GM20431 (cell line): ENCODE data around the gene IDH3B.

Source experiments
- in situ Hi-C: fragments of 300-500 bp; cut with MseI, MboI; formaldehyde crosslinking; loops from one replicate; pipeline ENCODE4 v1.15.0; 2020; ENCODE audit warnings: low sequenced_read_pairs; ENCODE audit not compliant: unreplicated experiment

Gene IDH3B

DNA sequence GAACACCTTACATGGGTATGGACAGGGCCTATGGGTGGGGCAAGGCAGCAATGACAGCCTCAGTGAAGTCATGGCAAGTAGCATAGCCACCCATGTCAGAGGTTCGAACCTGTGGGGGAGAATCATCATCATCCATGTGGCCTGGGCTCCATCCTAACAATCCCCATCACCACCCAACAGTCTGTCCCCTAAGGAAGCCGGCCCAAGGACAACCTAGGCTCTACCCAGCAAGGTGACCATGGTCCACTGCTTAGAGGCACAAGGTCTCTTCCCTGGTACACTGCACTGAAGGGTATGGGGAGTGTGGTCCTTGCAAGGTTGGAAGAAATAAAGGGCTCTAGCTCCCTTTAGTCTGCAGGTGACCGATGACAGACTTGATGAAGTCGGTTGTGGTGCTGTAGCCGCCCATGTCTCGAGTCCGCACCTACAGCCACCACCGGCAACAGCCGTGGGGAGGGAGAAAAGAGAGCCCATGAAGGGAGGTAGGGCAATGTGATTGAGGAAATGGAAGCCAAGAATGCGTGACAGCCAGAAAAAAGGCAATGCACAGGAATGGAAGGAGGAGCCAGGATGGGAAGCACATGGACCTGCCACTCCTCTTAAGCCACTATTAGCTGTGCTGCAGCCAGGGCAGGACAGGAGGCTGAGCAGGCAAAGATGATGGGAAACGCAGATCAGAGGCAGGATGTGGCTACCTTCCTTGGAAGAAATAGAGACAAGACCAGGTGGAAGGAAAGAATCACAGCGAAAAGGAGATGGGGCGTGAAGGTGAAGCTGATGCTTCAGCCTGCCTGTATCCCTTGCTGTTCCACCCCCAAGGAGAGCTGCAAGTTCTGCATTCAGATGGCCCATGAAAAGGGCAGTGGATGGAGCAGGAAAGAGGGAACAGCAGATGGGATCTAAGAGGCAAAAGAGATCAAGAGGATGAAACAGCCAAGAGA lies 5.3 kb downstream of the IDH3B start:
- in situ Hi-C loops, result no loop called here

- in situ Hi-C loops, result no loop called here
These were observed 6.3 kb downstream of the IDH3B start for GRCh38 chr20:2657674-2658073.

DNA sequence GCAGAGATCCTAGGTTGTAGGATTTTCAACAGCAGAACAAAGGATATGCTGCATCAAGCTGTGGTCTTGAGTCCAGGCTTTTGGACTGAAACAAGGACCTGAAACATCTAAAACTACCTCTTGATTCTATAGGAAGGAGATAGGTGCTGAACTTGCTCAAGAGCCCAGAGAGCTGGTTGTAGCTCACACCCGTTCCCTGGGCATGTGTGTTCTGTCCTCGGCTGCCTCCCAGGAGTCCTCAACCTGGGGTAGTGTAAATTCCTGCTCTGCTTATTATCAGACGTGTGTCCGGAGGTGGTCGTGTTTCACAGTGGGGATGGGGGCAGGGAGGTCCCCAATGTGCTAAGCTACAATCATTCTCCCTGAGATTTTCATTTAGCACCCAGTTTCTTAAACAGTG lies 6.8 kb downstream of the IDH3B start:
- in situ Hi-C loops, result no loop called here

DNA sequence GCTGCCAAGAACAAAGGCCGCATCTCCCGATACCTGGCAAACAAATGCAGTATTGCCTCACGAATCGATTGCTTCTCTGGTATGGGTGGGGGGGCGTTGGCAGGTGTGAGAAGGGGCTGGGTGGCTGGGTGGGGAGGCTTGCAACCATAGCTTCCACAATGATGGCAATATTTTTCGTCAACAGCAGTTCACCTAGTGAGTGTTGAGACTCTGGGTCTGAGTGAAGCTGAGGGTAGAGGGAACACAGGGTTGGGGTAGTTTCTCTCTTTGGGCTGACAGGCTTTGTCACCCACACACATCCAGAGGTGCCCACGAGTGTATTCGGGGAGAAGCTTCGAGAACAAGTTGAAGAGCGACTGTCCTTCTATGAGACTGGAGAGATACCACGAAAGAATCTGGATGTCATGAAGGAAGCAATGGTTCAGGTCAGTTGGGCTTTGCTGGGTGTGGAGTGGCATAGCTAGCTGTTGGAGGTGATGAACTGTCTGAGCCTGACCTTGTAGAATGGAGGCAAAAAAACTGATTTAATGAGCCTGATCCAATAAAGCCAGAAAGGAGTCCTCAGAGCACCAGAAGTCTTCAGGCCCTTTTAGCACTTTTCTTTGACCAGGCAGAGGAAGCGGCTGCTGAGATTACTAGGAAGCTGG lies 7.4 kb downstream of the IDH3B start:
- in situ Hi-C loops, result no loop called here

DNA sequence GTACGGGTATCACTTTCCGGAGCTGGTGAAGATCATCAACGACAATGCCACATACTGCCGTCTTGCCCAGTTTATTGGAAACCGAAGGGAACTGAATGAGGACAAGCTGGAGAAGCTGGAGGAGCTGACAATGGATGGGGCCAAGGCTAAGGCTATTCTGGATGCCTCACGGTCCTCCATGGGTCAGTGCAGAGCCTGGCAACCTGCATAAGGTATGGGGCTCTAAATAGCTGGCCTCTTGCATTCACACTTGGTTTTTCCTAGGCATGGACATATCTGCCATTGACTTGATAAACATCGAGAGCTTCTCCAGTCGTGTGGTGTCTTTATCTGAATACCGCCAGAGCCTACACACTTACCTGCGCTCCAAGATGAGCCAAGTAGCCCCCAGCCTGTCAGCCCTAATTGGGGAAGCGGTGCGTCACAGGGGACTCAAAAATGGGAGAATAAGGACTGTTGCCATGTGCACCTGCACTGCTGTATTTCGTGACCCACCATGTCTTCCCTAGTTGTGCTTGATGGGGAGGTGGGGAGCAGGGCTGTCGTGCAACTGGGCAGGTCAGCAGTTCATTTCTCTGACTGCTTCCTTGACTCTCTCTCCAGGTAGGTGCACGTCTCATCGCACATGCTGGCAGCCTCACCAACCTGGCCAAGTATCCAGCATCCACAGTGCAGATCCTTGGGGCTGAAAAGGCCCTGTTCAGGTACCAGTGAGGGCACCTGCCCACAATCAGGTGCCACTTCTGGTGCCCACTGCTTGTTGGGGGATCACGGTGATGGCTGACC lies 8.5 kb downstream of the IDH3B start:
- in situ Hi-C loops, result no loop called here

- in situ Hi-C loops, result no loop called here
These were observed 9.2 kb downstream of the IDH3B start for GRCh38 chr20:2654831-2655230.

DNA sequence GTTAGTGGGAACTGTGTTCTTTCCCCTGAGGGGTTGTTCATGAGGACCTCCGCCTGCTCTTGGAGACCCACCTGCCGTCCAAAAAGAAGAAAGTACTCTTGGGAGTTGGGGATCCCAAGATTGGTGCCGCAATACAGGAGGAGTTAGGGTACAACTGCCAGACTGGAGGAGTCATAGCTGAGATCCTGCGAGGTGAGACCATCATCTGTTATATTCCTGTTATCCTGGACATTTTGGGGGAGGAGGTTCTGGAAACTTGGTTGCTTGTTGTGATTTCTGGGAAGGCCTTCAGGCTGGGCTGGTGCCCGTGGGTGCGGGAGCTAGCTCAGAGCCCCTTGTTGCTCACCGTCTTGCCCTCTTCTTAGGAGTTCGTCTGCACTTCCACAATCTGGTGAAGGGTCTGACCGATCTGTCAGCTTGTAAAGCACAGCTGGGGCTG lies 9.6 kb downstream of the IDH3B start:
- in situ Hi-C loops, result no loop called here

GRCh38 chr20:2653556-2654383 lies 10.2 kb downstream of the IDH3B start:
- in situ Hi-C loops, result no loop called here

- in situ Hi-C loops, result no loop called here
These were observed 11.1 kb downstream of the IDH3B start for GRCh38 chr20:2652724-2653555.

DNA sequence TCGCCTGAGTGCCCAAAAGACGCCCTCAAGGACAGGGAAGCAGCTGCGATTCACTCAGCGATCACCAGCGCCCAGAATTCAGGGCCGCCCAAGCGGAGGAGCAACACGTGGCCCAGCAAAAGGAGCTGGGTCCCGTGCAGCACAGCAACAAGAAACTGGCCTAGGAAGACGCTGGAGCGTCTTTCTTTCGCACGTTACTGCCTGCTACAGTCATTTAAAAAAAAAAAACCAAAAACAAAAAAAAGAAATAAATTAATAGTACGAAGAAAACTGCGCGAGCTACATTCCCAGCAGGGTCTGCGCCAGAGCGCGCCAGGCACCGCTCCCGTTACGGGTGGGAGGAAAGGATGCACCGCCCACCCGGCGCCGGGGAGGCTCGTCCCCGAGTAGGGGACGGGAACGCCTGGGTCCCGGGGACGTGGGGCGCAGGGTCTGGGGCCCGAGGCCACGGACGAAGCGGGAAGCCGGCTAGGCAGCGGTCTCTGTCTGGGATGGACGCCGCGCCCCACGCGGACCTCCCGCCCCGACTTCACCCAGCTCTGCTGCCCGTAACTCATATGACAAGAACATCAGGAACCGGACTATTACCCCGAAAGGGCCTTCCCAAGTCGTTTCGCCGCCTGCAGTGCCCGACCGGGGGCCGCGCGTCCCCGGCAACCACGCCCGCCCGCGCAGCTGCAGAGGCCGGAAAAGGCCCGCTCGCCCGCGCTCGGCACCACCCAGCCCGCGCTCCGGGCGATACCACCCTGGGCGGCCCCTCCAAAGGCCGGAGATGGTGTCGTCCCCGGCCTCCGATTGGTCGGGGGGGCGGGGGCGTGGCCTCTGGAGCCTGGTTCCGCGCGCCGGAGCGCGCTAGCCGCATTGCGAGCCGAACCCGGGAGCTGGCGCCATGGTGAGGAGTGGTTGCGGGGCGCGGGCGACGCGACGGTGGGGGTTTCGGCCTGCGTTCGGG lies 12.0 kb downstream of the IDH3B start, which contains the start of gene NOP56:
NOP56 (plus strand) TSS at position 861 of the 952 bp plus-strand sequence; CDS start at position 890, 29 bp downstream.
- in situ Hi-C loops, result no loop called here

GRCh38 chr20:2643708-2644107 lies 20.3 kb downstream of the IDH3B start:
- in situ Hi-C loops, result no loop called here

DNA sequence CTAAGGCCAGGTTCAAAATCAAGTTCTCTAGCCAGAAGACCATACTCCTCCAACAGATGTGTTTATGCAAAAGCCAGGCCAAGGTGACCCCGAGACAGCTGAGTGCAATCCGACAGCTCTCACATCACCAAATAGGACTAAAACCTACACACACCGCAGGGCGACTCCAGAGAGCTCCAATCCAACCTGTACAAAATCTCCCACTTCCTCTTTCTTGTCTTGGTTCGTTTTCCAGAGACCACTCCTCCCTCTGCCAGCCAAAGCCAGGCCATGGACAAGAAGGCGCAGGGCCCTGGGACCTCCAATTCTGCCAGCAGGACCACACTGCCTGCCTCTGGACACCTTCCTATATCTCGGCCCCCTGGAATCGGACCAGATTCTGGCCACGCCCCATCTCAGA lies 23.1 kb downstream of the IDH3B start:
- in situ Hi-C loops, result no loop called here

GRCh38 chr20:2640260-2640659 lies 23.8 kb downstream of the IDH3B start:
- in situ Hi-C loops, result no loop called here

DNA sequence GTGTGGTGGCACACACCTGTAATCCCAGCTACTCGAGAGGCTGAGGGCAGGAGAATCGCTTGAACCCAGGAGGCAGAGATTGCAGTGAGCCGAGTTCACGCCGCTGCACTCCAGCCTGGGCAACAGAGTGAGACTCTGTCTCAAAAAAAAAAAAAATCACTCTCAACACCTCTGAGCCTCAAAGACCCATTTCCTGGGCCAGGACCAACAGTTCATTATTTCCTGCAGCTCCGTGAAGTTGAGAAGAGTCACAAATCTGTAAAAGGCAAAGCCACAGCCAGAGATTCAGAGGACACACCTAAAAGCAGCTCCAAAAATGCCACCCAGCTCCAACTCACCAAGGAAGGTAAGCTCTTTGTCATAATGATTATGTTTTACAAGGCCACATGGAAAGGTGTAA lies 26.8 kb downstream of the IDH3B start:
- in situ Hi-C loops, result no loop called here

GRCh38 chr20:2633381-2633780 lies 30.6 kb downstream of the IDH3B start:
- in situ Hi-C loops, result no loop called here

DNA sequence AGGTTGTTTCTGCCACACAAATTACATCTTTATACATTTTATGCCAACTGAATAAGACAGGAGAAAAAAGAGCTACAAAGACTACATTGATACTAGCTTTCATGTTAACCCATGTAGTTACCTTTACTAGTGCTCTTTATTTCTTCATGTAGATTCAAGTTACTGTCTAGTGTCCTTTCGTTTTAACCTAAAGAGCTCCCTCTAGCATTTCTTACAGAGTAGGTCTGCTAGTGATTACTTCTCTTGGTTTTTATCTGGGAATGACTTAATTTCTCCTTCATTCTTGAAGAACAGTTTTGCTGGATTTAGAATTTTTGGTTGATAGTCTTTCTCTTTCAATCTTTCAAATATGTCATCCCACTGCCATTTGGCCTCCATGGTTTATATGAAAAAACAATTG lies 32.8 kb downstream of the IDH3B start:
- in situ Hi-C loops, result no loop called here

DNA sequence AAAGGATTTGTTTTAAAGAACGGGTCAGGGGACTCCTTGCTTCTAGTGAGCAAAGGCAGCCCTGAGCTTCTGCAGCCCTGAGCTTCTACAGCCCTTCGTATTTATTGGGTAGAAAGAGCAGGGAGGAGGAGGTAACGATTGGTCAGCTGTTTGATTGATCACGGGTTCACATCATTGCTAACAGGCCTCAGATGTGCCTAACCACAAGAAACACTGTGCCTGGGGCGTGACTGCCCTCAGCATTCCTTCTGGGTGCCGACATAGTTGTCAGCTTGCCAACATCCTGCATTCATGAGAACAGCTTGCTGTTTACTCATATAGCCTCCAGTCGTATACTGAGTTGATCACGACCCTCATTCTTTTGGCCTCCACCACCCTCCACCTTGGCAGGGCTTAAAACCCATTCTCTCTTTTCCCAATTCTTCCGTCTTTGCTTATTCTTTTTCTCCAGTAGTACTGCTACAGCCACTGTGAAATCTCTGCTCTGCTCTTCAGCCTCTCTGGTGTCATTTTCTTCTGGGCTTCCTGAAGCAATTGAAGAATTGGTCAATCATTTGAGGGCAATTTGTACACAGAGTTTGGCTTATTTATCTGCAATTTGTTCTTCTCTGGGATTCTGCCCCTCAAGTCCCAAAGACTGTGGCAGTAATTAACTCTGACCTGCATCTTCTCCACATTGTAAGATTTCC lies 37.0 kb downstream of the IDH3B start:
- in situ Hi-C loops, result no loop called here
